MCF 10A (cell line): Measurements from ENCODE around the gene APOB. TPM values are rescaled to one million over a fixed set of nuclear protein-coding genes. Genes with fewer than 3 reads are reported as not detected.

Source experiments
- BruUV-seq: library from RNA; stranded (reverse); fragments of 400-500 nt; replicated peaks from 2 replicates; lab custom pipeline; 2021; lab: Mats Ljungman, UMichigan
- CTCF ChIA-PET: fragments of 300-600 bp; sonication (Branson Sonifier 250); formaldehyde crosslinking; extraction: SDS; loops from one replicate; lab custom pipeline; 2021; ENCODE audit warnings: antibody characterized with exemption, inconsistent platforms; lab: Yijun Ruan, JAX
- POLR2A ChIA-PET: fragments of 300-600, 350-650 bp; sonication (Branson Sonifier 250); formaldehyde crosslinking; extraction: SDS; loops from one replicate; lab custom pipeline; 2020; ENCODE audit warnings: antibody characterized with exemption, inconsistent platforms; lab: Yijun Ruan, JAX
- DNase-seq: peaks from one replicate; pipeline ENCODE4 v3.0.0-alpha.2; 2018; ENCODE audit not compliant: unreplicated experiment
- H3K27ac Mint-ChIP-seq: one replicate; pipeline ENCODE4 v1.8.0; 2022; ENCODE audit warnings: mild to moderate bottlenecking, low read depth, mixed read lengths; ENCODE audit not compliant: unreplicated experiment
- H3K27me3 Mint-ChIP-seq: one replicate; pipeline ENCODE4 v1.8.0; 2022; ENCODE audit warnings: mixed read lengths; ENCODE audit not compliant: insufficient read depth, unreplicated experiment
- H3K36me3 Mint-ChIP-seq: one replicate; pipeline ENCODE4 v1.8.0; 2022; ENCODE audit warnings: mild to moderate bottlenecking, moderate library complexity, mixed read lengths; ENCODE audit not compliant: insufficient read depth, unreplicated experiment
- H3K4me1 Mint-ChIP-seq: one replicate; pipeline ENCODE4 v1.8.0; 2022; ENCODE audit warnings: mixed read lengths; ENCODE audit not compliant: insufficient read depth, unreplicated experiment
- H3K4me3 Mint-ChIP-seq: one replicate; pipeline ENCODE4 v1.8.0; 2022; ENCODE audit warnings: mild to moderate bottlenecking, moderate library complexity, mixed read lengths; ENCODE audit not compliant: unreplicated experiment
- H3K9me3 Mint-ChIP-seq: one replicate; pipeline ENCODE4 v1.8.0; 2022; ENCODE audit warnings: mixed read lengths; ENCODE audit not compliant: unreplicated experiment
- intact Hi-C: fragments of 100-400 bp; cut with micrococcal nuclease; formaldehyde crosslinking; loops from 2 replicates; pipeline ENCODE4 v1.14.1; 2022
- total RNA-seq: library from RNA; stranded (reverse); gene quantifications from 2 replicates; pipeline ENCODE4 v1.2.3, GENCODE V29; 2022
- TF ChIP-seq, protein P1 (sequence below): fragments of 200-600 bp; IDR thresholded peaks from one replicate; pipeline ENCODE4 v1.8.0; 2022; ENCODE audit warnings: antibody characterized with exemption, mild to moderate bottlenecking; ENCODE audit not compliant: unreplicated experiment

The APOB gene
- total RNA-seq, 1 experiment from 2014 or later = not detected

DNA sequence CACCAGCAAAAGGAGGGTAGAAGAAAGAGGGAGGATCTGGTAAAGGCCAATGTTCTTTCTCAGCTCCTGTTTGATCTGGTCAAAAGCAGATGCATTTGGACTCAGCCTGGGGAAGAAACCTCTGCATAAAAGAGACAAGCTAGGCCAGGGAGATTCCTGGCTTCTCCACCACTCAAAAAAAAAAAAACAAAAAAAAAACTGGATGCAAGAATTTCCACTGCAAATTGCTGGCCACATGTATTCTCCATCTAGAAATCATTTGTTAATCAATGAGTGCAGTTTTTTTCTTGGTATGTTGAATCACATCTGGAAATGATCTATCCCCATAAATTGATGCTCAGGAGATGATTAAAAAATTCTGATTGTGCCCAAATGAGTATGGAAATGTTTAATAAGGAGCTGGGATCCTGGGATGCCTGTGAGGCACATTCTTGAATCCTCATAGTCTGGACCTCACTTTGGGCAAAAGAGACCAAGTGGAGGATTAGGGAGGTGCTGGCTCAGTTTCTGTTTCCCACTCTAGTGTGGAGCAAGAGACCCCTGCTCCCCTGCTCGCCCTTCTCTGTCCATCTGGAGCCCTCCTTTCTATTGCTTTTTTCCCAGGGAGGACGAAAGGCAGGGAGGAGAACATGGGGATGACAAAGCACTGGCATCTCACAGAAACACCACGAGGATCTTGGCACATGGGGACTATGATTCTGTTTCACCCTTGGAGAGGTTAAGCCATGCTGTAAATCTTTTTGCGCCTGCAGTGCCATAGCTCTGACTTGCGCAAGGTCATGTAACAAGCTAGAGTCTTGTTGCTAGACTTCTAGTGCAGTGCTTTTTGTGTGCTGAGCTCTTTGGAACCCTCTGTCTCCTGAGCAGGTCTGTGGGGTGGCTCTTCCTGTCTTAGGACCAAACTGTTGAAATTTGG lies 57.6 kb downstream of the APOB start:
- Mint-ChIP-seq H3K4me1 (no peaks in the 10 kb centered on the region), H3K36me3 (no peaks in the 10 kb centered on the region), H3K4me3 (no peak overlapping the region), H3K27ac (no peak overlapping the region), H3K9me3 (no peaks in the 10 kb centered on the region), H3K27me3 (peaks cover 12% of the 10 kb centered on the region)
- no TSS peak for BruUV-seq
- intact Hi-C loops = no loop called here
- DNase-seq = no peak
- ChIA-PET POLR2A (no interaction called here), CTCF (interaction anchor here (0.8 to 1.8 kb wide), 3 partner anchors 23 to 187 kb away, joined by 3 to 7 read pairs (median 3); no protein-coding TSS in a partner anchor)
- TF ChIP-seq, protein P1, sequence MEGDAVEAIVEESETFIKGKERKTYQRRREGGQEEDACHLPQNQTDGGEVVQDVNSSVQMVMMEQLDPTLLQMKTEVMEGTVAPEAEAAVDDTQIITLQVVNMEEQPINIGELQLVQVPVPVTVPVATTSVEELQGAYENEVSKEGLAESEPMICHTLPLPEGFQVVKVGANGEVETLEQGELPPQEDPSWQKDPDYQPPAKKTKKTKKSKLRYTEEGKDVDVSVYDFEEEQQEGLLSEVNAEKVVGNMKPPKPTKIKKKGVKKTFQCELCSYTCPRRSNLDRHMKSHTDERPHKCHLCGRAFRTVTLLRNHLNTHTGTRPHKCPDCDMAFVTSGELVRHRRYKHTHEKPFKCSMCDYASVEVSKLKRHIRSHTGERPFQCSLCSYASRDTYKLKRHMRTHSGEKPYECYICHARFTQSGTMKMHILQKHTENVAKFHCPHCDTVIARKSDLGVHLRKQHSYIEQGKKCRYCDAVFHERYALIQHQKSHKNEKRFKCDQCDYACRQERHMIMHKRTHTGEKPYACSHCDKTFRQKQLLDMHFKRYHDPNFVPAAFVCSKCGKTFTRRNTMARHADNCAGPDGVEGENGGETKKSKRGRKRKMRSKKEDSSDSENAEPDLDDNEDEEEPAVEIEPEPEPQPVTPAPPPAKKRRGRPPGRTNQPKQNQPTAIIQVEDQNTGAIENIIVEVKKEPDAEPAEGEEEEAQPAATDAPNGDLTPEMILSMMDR = no peak

DNA sequence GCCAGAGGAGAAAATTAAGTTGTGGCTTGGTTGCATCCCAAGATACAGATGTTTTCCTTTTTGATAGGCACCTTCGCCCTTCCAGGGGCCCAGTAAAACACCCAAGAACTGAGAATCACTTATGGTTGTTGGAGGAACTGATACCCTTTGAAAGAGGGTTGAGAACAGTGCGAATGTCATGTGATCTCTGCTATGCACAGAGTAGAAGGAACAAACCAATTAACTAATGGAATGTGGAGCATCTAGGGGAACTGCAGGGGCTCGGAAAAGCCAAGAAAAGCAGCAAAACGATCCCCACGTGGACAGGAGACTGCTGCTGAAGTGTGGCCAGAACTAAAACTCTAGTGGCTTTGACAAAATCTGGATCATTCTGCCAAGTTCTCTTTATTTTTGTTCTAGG lies 58.8 kb downstream of the APOB start:
- Mint-ChIP-seq H3K9me3 (no peaks in the 10 kb centered on the region), H3K4me3 (no peak overlapping the region), H3K4me1 (no peaks in the 10 kb centered on the region), H3K36me3 (no peaks in the 10 kb centered on the region), H3K27ac (no peak overlapping the region), H3K27me3 (peaks cover 12% of the 10 kb centered on the region)
- CTCF ChIA-PET = no interaction called here
- POLR2A ChIA-PET = no interaction called here
- intact Hi-C loops = no loop called here
- no TSS peak for BruUV-seq
- TF ChIP-seq, protein P1 = no peak
- no peak for DNase-seq

DNA sequence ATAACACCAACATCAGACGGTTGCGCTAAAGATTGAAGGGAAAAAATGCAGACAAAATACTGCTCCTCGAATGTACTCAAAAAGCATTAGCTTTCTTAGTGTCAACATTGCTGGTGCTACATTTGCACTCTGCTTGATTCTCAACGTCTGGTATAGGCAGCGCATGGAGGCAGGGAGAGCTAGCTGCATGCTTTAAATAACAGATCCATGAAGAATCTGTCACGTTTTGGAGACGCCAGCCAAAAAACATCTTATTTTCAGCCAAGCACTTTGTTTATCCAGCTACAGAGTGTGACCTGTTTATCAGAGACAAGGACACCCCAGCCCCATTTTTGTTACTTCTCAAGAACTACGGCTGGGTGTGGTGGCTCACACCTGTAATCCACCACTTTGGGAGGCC lies 59.5 kb downstream of the APOB start:
- Mint-ChIP-seq H3K4me1 (no peaks in the 10 kb centered on the region), H3K4me3 (no peak overlapping the region), H3K27me3 (peaks cover 12% of the 10 kb centered on the region), H3K36me3 (no peaks in the 10 kb centered on the region), H3K27ac (no peak overlapping the region), H3K9me3 (no peaks in the 10 kb centered on the region)
- DNase-seq = no peak
- TF ChIP-seq, protein P1 = no peak
- intact Hi-C loops = no loop called here
- POLR2A ChIA-PET = no interaction called here
- BruUV-seq = no TSS peak
- CTCF ChIA-PET = interaction anchor here (1.3 kb wide), 1 partner anchor 203 kb away, joined by 5 read pairs; no protein-coding TSS in a partner anchor

DNA sequence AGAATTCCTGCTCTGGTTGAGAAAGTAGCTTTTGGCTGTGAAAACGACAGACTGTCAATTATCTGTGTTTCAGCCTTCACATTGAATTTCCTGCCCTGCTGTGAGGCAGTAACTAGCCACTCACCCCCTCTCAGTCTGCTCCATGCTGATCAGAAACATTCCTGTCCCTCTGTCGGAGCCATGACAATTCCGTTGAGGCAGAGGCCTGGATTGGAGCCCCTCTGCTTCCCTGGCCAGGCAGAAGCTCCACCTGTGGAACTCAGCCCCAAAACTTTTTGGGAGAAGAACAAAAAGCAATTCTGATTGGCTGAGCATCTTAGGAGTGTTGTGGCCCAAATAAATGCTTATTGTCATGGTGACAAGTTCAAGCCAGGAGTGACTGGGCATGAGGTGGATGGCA lies 60.0 kb downstream of the APOB start:
- no peaks in the 10 kb centered on the region for H3K9me3 Mint-ChIP-seq
- no peak overlapping the region for H3K4me3 Mint-ChIP-seq
- TF ChIP-seq, protein P1 = no peak
- no peak overlapping the region for H3K27ac Mint-ChIP-seq
- POLR2A ChIA-PET = interaction anchor here (1.0 kb wide), 1 partner anchor 8 kb away, joined by 3 read pairs; no protein-coding TSS in a partner anchor
- CTCF ChIA-PET = interaction anchor here (0.6 to 1.3 kb wide), 3 partner anchors 21 to 202 kb away, joined by 4 to 5 read pairs (median 5); no protein-coding TSS in a partner anchor
- peaks cover 12% of the 10 kb centered on the region for H3K27me3 Mint-ChIP-seq
- H3K36me3 Mint-ChIP-seq = no peaks in the 10 kb centered on the region
- no peak for DNase-seq
- intact Hi-C loops = no loop called here
- no TSS peak for BruUV-seq
- no peaks in the 10 kb centered on the region for H3K4me1 Mint-ChIP-seq
